HEK293 (cell line): ENCODE measurements around the gene FAM78B.

Experiments
- SETDB1 ChIP-seq: IDR thresholded peaks from one replicate; pipeline ENCODE4 v1.6.1; 2017; ENCODE audit warnings: mild to moderate bottlenecking, low read length, moderate library complexity, mixed read lengths; ENCODE audit not compliant: insufficient read length
- YY1 ChIP-seq: fragments of 450-650 bp; formaldehyde crosslinking; IDR thresholded peaks from 2 replicates; pipeline ENCODE4 v1.5.1; 2018; ENCODE audit warnings: missing biosample characterization, missing genetic modification characterization
- ZNF416 ChIP-seq: fragments of 450-650 bp; formaldehyde crosslinking; IDR thresholded peaks from 2 replicates; pipeline ENCODE4 v1.5.1; 2016; ENCODE audit warnings: missing biosample characterization, missing genetic modification characterization
- ZNF777 ChIP-seq: fragments of 450-650 bp; formaldehyde crosslinking; IDR thresholded peaks from 2 replicates; pipeline ENCODE4 v1.5.1; 2017; ENCODE audit warnings: missing biosample characterization, missing genetic modification characterization, borderline replicate concordance
- TF ChIP-seq, protein P1 (sequence below): fragments of 450-650 bp; formaldehyde crosslinking; IDR thresholded peaks from 2 replicates; pipeline ENCODE4 v1.5.1; 2016; ENCODE audit warnings: missing biosample characterization, missing genetic modification characterization
- TF ChIP-seq, protein P2 (sequence below): fragments of 450-650 bp; formaldehyde crosslinking; optimal IDR thresholded peaks from 2 replicates; pipeline ENCODE3; 2016; ENCODE audit warnings: missing biosample characterization, mild to moderate bottlenecking, missing genetic modification characterization
- TF ChIP-seq, protein P3 (sequence below): fragments of 450-650 bp; formaldehyde crosslinking; IDR thresholded peaks from 2 replicates; pipeline ENCODE4 v1.5.0; 2017; ENCODE audit warnings: missing biosample characterization, missing genetic modification characterization, borderline replicate concordance
- TF ChIP-seq, protein P4 (sequence below): fragments of 450-650 bp; formaldehyde crosslinking; IDR thresholded peaks from 2 replicates; pipeline ENCODE4 v1.5.1; 2017; ENCODE audit warnings: missing biosample characterization, missing genetic modification characterization
- TF ChIP-seq, protein P5 (sequence below): fragments of 450-650 bp; formaldehyde crosslinking; IDR thresholded peaks from 2 replicates; pipeline ENCODE4 v1.5.1; 2016; ENCODE audit warnings: missing biosample characterization, missing genetic modification characterization, low read depth
- TF ChIP-seq, protein P6 (sequence below): sonication (generic); formaldehyde crosslinking; IDR thresholded peaks from 2 replicates; pipeline ENCODE4 v1.8.1; 2022; ENCODE audit warnings: mild to moderate bottlenecking, moderate library complexity, missing genetic modification reagents
- TF ChIP-seq, protein P7 (sequence below): fragments of 450-650 bp; formaldehyde crosslinking; IDR thresholded peaks from 2 replicates; pipeline ENCODE4 v1.5.1; 2016; ENCODE audit warnings: missing biosample characterization, missing genetic modification characterization, low read depth

DNA sequence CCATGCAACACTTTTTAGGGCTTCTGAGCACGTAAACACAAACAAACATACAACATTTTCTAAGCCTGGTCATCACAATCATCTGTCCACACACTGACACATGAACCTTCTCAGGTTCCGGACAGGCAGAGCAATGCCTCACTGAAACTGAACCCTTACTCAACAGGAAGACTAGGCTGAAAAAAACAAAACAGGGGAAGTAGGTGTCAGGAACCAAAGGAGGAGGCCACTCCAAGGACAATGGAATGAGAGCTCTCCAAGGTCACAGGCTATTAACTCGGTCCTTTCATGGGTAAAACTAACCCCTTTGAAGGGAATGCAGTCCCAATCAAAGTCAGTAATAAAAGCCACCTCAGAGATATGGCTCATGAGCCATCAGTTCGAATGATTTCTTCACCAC lies 76.6 kb downstream of the FAM78B start:
- TF ChIP-seq, protein P1, sequence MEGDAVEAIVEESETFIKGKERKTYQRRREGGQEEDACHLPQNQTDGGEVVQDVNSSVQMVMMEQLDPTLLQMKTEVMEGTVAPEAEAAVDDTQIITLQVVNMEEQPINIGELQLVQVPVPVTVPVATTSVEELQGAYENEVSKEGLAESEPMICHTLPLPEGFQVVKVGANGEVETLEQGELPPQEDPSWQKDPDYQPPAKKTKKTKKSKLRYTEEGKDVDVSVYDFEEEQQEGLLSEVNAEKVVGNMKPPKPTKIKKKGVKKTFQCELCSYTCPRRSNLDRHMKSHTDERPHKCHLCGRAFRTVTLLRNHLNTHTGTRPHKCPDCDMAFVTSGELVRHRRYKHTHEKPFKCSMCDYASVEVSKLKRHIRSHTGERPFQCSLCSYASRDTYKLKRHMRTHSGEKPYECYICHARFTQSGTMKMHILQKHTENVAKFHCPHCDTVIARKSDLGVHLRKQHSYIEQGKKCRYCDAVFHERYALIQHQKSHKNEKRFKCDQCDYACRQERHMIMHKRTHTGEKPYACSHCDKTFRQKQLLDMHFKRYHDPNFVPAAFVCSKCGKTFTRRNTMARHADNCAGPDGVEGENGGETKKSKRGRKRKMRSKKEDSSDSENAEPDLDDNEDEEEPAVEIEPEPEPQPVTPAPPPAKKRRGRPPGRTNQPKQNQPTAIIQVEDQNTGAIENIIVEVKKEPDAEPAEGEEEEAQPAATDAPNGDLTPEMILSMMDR, result no peak
- TF ChIP-seq, protein P2, sequence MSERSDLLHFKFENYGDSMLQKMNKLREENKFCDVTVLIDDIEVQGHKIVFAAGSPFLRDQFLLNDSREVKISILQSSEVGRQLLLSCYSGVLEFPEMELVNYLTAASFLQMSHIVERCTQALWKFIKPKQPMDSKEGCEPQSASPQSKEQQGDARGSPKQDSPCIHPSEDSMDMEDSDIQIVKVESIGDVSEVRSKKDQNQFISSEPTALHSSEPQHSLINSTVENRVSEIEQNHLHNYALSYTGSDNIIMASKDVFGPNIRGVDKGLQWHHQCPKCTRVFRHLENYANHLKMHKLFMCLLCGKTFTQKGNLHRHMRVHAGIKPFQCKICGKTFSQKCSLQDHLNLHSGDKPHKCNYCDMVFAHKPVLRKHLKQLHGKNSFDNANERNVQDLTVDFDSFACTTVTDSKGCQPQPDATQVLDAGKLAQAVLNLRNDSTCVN (tag by site-specific recombination), result no peak
- TF ChIP-seq ZNF777 (tag by site-specific recombination) (no peak), YY1 (tag by site-specific recombination) (no peak), ZNF416 (tag by site-specific recombination) (no peak), SETDB1 (no peak)
- TF ChIP-seq, protein P3, sequence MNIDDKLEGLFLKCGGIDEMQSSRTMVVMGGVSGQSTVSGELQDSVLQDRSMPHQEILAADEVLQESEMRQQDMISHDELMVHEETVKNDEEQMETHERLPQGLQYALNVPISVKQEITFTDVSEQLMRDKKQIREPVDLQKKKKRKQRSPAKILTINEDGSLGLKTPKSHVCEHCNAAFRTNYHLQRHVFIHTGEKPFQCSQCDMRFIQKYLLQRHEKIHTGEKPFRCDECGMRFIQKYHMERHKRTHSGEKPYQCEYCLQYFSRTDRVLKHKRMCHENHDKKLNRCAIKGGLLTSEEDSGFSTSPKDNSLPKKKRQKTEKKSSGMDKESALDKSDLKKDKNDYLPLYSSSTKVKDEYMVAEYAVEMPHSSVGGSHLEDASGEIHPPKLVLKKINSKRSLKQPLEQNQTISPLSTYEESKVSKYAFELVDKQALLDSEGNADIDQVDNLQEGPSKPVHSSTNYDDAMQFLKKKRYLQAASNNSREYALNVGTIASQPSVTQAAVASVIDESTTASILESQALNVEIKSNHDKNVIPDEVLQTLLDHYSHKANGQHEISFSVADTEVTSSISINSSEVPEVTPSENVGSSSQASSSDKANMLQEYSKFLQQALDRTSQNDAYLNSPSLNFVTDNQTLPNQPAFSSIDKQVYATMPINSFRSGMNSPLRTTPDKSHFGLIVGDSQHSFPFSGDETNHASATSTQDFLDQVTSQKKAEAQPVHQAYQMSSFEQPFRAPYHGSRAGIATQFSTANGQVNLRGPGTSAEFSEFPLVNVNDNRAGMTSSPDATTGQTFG, result no peak
- TF ChIP-seq, protein P4, sequence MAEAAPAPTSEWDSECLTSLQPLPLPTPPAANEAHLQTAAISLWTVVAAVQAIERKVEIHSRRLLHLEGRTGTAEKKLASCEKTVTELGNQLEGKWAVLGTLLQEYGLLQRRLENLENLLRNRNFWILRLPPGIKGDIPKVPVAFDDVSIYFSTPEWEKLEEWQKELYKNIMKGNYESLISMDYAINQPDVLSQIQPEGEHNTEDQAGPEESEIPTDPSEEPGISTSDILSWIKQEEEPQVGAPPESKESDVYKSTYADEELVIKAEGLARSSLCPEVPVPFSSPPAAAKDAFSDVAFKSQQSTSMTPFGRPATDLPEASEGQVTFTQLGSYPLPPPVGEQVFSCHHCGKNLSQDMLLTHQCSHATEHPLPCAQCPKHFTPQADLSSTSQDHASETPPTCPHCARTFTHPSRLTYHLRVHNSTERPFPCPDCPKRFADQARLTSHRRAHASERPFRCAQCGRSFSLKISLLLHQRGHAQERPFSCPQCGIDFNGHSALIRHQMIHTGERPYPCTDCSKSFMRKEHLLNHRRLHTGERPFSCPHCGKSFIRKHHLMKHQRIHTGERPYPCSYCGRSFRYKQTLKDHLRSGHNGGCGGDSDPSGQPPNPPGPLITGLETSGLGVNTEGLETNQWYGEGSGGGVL (tag by site-specific recombination), result no peak
- TF ChIP-seq, protein P5, sequence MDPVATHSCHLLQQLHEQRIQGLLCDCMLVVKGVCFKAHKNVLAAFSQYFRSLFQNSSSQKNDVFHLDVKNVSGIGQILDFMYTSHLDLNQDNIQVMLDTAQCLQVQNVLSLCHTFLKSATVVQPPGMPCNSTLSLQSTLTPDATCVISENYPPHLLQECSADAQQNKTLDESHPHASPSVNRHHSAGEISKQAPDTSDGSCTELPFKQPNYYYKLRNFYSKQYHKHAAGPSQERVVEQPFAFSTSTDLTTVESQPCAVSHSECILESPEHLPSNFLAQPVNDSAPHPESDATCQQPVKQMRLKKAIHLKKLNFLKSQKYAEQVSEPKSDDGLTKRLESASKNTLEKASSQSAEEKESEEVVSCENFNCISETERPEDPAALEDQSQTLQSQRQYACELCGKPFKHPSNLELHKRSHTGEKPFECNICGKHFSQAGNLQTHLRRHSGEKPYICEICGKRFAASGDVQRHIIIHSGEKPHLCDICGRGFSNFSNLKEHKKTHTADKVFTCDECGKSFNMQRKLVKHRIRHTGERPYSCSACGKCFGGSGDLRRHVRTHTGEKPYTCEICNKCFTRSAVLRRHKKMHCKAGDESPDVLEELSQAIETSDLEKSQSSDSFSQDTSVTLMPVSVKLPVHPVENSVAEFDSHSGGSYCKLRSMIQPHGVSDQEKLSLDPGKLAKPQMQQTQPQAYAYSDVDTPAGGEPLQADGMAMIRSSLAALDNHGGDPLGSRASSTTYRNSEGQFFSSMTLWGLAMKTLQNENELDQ, result no peak
- TF ChIP-seq, protein P6, sequence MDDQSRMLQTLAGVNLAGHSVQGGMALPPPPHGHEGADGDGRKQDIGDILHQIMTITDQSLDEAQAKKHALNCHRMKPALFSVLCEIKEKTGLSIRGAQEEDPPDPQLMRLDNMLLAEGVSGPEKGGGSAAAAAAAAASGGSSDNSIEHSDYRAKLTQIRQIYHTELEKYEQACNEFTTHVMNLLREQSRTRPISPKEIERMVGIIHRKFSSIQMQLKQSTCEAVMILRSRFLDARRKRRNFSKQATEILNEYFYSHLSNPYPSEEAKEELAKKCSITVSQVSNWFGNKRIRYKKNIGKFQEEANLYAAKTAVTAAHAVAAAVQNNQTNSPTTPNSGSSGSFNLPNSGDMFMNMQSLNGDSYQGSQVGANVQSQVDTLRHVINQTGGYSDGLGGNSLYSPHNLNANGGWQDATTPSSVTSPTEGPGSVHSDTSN (CRISPR knock-in tag), result no peak
- TF ChIP-seq, protein P7, sequence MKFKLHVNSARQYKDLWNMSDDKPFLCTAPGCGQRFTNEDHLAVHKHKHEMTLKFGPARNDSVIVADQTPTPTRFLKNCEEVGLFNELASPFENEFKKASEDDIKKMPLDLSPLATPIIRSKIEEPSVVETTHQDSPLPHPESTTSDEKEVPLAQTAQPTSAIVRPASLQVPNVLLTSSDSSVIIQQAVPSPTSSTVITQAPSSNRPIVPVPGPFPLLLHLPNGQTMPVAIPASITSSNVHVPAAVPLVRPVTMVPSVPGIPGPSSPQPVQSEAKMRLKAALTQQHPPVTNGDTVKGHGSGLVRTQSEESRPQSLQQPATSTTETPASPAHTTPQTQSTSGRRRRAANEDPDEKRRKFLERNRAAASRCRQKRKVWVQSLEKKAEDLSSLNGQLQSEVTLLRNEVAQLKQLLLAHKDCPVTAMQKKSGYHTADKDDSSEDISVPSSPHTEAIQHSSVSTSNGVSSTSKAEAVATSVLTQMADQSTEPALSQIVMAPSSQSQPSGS, result no peak
